H9 (cell line): ENCODE results near the gene EPB41L4A. TPM values are rescaled to one million over a fixed set of nuclear protein-coding genes. Genes with fewer than 3 reads are reported as not detected.

ENCODE experiments used
- DNase-seq: peaks from one replicate; pipeline ENCODE4 v3.0.0-alpha.2; 2017
- H2AFZ ChIP-seq: one replicate; pipeline ENCODE4 v1.6.1; 2013; ENCODE audit warnings: mild to moderate bottlenecking, low read length, control low read depth, moderate library complexity
- H2AK5ac ChIP-seq: 2 replicates; pipeline ENCODE4 v1.6.1; 2013; ENCODE audit warnings: low read length, control low read depth, mixed read lengths; ENCODE audit not compliant: insufficient read length
- H2BK120ac ChIP-seq: one replicate; pipeline ENCODE4 v1.6.1; 2013; ENCODE audit warnings: low read depth, mild to moderate bottlenecking, low read length, control low read depth, inconsistent platforms; ENCODE audit not compliant: poor library complexity, severe bottlenecking
- H2BK12ac ChIP-seq: 2 replicates; pipeline ENCODE4 v1.6.1; 2013; ENCODE audit warnings: low read length, control low read depth, mixed read lengths, low read depth; ENCODE audit not compliant: insufficient read length
- H2BK15ac ChIP-seq: 2 replicates; pipeline ENCODE4 v1.6.1; 2013; ENCODE audit warnings: low read depth, low read length, control low read depth
- H2BK20ac ChIP-seq: one replicate; pipeline ENCODE4 v1.6.1; 2013; ENCODE audit warnings: low read depth, mild to moderate bottlenecking, low read length, control low read depth, inconsistent platforms; ENCODE audit not compliant: poor library complexity, severe bottlenecking
- H2BK5ac ChIP-seq: 2 replicates; pipeline ENCODE4 v1.6.1; 2013; ENCODE audit warnings: low read length, control low read depth, mixed read lengths; ENCODE audit not compliant: insufficient read length
- H3K14ac ChIP-seq: 2 replicates; pipeline ENCODE4 v1.6.1; 2013; ENCODE audit warnings: low read length, control low read depth; ENCODE audit not compliant: insufficient read depth
- H3K18ac ChIP-seq: 2 replicates; pipeline ENCODE4 v1.6.1; 2013; ENCODE audit warnings: low read depth, mild to moderate bottlenecking, mixed read lengths, low read length, control low read depth; ENCODE audit not compliant: insufficient read length
- H3K23ac ChIP-seq: 2 replicates; pipeline ENCODE4 v1.6.1; 2013; ENCODE audit warnings: low read length, control low read depth, mixed read lengths, low read depth; ENCODE audit not compliant: insufficient read length
- H3K23me2 ChIP-seq: 2 replicates; pipeline ENCODE4 v1.6.1; 2013; ENCODE audit warnings: low read depth, mild to moderate bottlenecking, mixed read lengths, low read length, control low read depth; ENCODE audit not compliant: insufficient read length, poor library complexity, severe bottlenecking
- H3K27ac ChIP-seq: 2 replicates; pipeline ENCODE4 v1.5.1; 2013; ENCODE audit warnings: low read length, control low read depth, mixed read lengths, low read depth; ENCODE audit not compliant: insufficient read length
- H3K27me3 ChIP-seq: 2 replicates; pipeline ENCODE4 v1.6.1; 2013; ENCODE audit warnings: low read length, control low read depth, inconsistent platforms; ENCODE audit not compliant: insufficient read depth
- H3K4ac ChIP-seq: 2 replicates; pipeline ENCODE4 v1.6.1; 2013; ENCODE audit warnings: low read depth, mild to moderate bottlenecking, control low read depth, inconsistent platforms, low read length, moderate library complexity
- H3K4me1 ChIP-seq: 2 replicates; pipeline ENCODE4 v1.6.1; 2013; ENCODE audit warnings: low read length, control low read depth, inconsistent platforms; ENCODE audit not compliant: insufficient read depth
- H3K4me2 ChIP-seq: 2 replicates; pipeline ENCODE4 v1.6.1; 2013; ENCODE audit warnings: low read length, control low read depth, mixed read lengths; ENCODE audit not compliant: insufficient read length, insufficient read depth
- H3K56ac ChIP-seq: 2 replicates; pipeline ENCODE4 v1.6.1; 2013; ENCODE audit warnings: low read depth, mild to moderate bottlenecking, mixed read lengths, low read length, control low read depth; ENCODE audit not compliant: insufficient read length
- H3K79me1 ChIP-seq: 2 replicates; pipeline ENCODE4 v1.6.1; 2013; ENCODE audit warnings: low read depth, mild to moderate bottlenecking, moderate library complexity, low read length, control low read depth, inconsistent platforms; ENCODE audit not compliant: insufficient read depth, poor library complexity, severe bottlenecking
- H3K79me2 ChIP-seq: 2 replicates; pipeline ENCODE4 v1.6.1; 2013; ENCODE audit warnings: low read length, control low read depth, inconsistent platforms; ENCODE audit not compliant: insufficient read depth
- H3K9ac ChIP-seq: 2 replicates; pipeline ENCODE4 v1.6.1; 2013; ENCODE audit warnings: low read length, control low read depth, mixed read lengths; ENCODE audit not compliant: insufficient read length; ENCODE audit errors: extremely low read depth
- H3K9me3 ChIP-seq: one replicate; pipeline ENCODE4 v1.6.1; 2013; ENCODE audit warnings: low read depth, low read length, inconsistent platforms; ENCODE audit not compliant: control insufficient read depth
- H3T11ph ChIP-seq: one replicate; pipeline ENCODE4 v1.6.1; 2013; ENCODE audit warnings: mild to moderate bottlenecking, low read length, control low read depth, inconsistent platforms
- H4K20me1 ChIP-seq: one replicate; pipeline ENCODE4 v1.6.1; 2013; ENCODE audit not compliant: control insufficient read depth, insufficient read length, insufficient read depth
- H4K5ac ChIP-seq: 2 replicates; pipeline ENCODE4 v1.6.1; 2013; ENCODE audit warnings: low read depth, mild to moderate bottlenecking, mixed read lengths, low read length, control low read depth; ENCODE audit not compliant: insufficient read length
- H4K8ac ChIP-seq: replicated peaks from 2 replicates; pipeline ENCODE4 v1.6.1; 2013; ENCODE audit warnings: low read length, control low read depth, mixed read lengths, low read depth; ENCODE audit not compliant: insufficient read length
- H4K91ac ChIP-seq: 2 replicates; pipeline ENCODE4 v1.6.1; 2013; ENCODE audit warnings: low read depth, mild to moderate bottlenecking, moderate library complexity, mixed read lengths, low read length, control low read depth; ENCODE audit not compliant: insufficient read length
- H3K27ac Mint-ChIP-seq, 3 experiments: 2 replicates in 2 of 3; 3 replicates in 1 of 3; pipeline ENCODE4 v1.8.0; 2020 to 2021; ENCODE audit warnings: mixed read lengths in 3 of 3, mild to moderate bottlenecking in 1 of 3, moderate library complexity in 1 of 3
- H3K27me3 Mint-ChIP-seq: 2 replicates; pipeline ENCODE4 v1.8.0; 2021; ENCODE audit warnings: low read depth, mild to moderate bottlenecking, moderate library complexity, mixed read lengths
- H3K36me3 Mint-ChIP-seq, 3 experiments: 2 replicates in 2 of 3; 3 replicates in 1 of 3; pipeline ENCODE4 v1.8.0; 2020 to 2021; ENCODE audit warnings: low read depth in 3 of 3, mixed read lengths in 3 of 3; ENCODE audit not compliant: insufficient read depth in 1 of 3
- H3K4me1 Mint-ChIP-seq, 2 experiments: 2 replicates each; pipeline ENCODE4 v1.8.0; 2020; ENCODE audit warnings: mixed read lengths in 2 of 2
- H3K4me3 Mint-ChIP-seq, 2 experiments: 2 replicates in 1 of 2; 3 replicates in 1 of 2; pipeline ENCODE4 v1.8.0; 2020 to 2021; ENCODE audit warnings: mild to moderate bottlenecking in 2 of 2, mixed read lengths in 2 of 2, moderate library complexity in 1 of 2
- H3K9me3 Mint-ChIP-seq, 2 experiments: 2 replicates in 1 of 2; 3 replicates in 1 of 2; pipeline ENCODE4 v1.8.0; 2020; ENCODE audit warnings: mild to moderate bottlenecking in 2 of 2, mixed read lengths in 2 of 2, moderate library complexity in 1 of 2
- CTCF ChIP-seq: fragments of 200-600 bp; sonication (generic); conservative IDR thresholded peaks from 3 replicates; pipeline ENCODE4 v1.8.0; 2021; ENCODE audit warnings: antibody characterized with exemption, mild to moderate bottlenecking
- total RNA-seq: library from RNA; stranded (reverse); gene quantifications from 2 replicates; pipeline ENCODE4 v1.2.1, GENCODE V29; 2021

Gene EPB41L4A
- total RNA-seq, 1 experiment from 2014 or later: 4.9 TPM

- H3K4ac ChIP-seq: no peak overlapping the region
- no peak overlapping the region for H2AK5ac ChIP-seq
- no peak overlapping the region for H3K27ac Mint-ChIP-seq
- no peak overlapping the region for H3K27ac ChIP-seq
- no peak overlapping the region for H3K56ac ChIP-seq
- TF ChIP-seq CTCF: no peak
- no peaks in the 10 kb centered on the region for H3K79me1 ChIP-seq
- no peaks in the 10 kb centered on the region for H3K23me2 ChIP-seq
- no peaks in the 10 kb centered on the region for H3K79me2 ChIP-seq
- H3K4me1 ChIP-seq: no peaks in the 10 kb centered on the region
- no peaks in the 10 kb centered on the region for H4K20me1 ChIP-seq
- no peak overlapping the region for H2BK15ac ChIP-seq
- no peak overlapping the region for H3K18ac ChIP-seq
- no peak overlapping the region for H3T11ph ChIP-seq
- no peaks in the 10 kb centered on the region for H3K9me3 ChIP-seq
- no peaks in the 10 kb centered on the region for H3K9me3 Mint-ChIP-seq
- H3K23ac ChIP-seq: no peak overlapping the region
- no peak overlapping the region for H4K5ac ChIP-seq
- H3K4me2 ChIP-seq: no peak overlapping the region
- no peak overlapping the region for H3K4me3 Mint-ChIP-seq
- H2BK12ac ChIP-seq: no peak overlapping the region
- H3K4me1 Mint-ChIP-seq: no peaks in the 10 kb centered on the region
- no peak overlapping the region for H2BK5ac ChIP-seq
- H3K9ac ChIP-seq: no peak overlapping the region
- no peak overlapping the region for H4K8ac ChIP-seq
- no peak overlapping the region for H3K14ac ChIP-seq
- no peak overlapping the region for H2AFZ ChIP-seq
- no peak overlapping the region for H2BK120ac ChIP-seq
- H3K27me3 ChIP-seq: no peaks in the 10 kb centered on the region
- DNase-seq: no peak
- H3K36me3 Mint-ChIP-seq: no peaks in the 10 kb centered on the region
- no peak overlapping the region for H4K91ac ChIP-seq
- no peaks in the 10 kb centered on the region for H3K27me3 Mint-ChIP-seq
- H2BK20ac ChIP-seq: no peak overlapping the region
These were observed 128.4 kb downstream of the EPB41L4A start for GRCh38 chr5:112290691-112291090.
